ENCODE measurements around the gene MIOX.
A peak's percentile ranks its signal among the peaks of the same experiment; 100 is the strongest.

MIOX gene

GRCh38 chr22:50473855-50474671 is 12.6 kb upstream of the MIOX start:
- no peaks in the 10 kb centered on the region for H3K9me3 ChIP-seq
- H3K4me3 ChIP-seq = peak overlapping the region; percentile 60
- H3K27me3 ChIP-seq (ENCODE audit: low read depth) = no peaks in the 10 kb centered on the region
- peaks cover 11% of the 10 kb centered on the region for H3K36me3 ChIP-seq (replicated peaks)
- H3K4me1 ChIP-seq = peaks cover 12% of the 10 kb centered on the region
- DNase-seq (ENCODE audit: low spot score in 2 of 2) = peak in 1 of 2 experiments; percentile 38
- in situ Hi-C loops (cut with MboI; ENCODE audit: low sequenced_read_pairs) = no loop called here

GRCh38 chr22:50474710-50475651 is 11.7 kb upstream of the MIOX start, which contains the start of gene SBF1:
SBF1 (minus strand) TSS chr22:50475035; CDS start chr22:50474840, 195 bp downstream.
- in situ Hi-C loops (cut with MboI; ENCODE audit: low sequenced_read_pairs) = no loop called here
- H3K4me1 ChIP-seq = peaks cover 12% of the 10 kb centered on the region
- H3K9me3 ChIP-seq = no peaks in the 10 kb centered on the region
- H3K36me3 ChIP-seq (replicated peaks) = peaks cover 11% of the 10 kb centered on the region
- H3K27me3 ChIP-seq (ENCODE audit: low read depth) = no peaks in the 10 kb centered on the region
- DNase-seq (ENCODE audit: low spot score in 2 of 2) = peak; percentile 83 to 93
- H3K4me3 ChIP-seq = peak within 1 kb of the TSS; percentile 60

GRCh38 chr22:50475652-50476002 is 11.0 kb upstream of the MIOX start:
- DNase-seq (ENCODE audit: low spot score in 2 of 2) = no peak
- peaks cover 11% of the 10 kb centered on the region for H3K36me3 ChIP-seq (replicated peaks)
- no peaks in the 10 kb centered on the region for H3K27me3 ChIP-seq (ENCODE audit: low read depth)
- H3K4me1 ChIP-seq = peaks cover 12% of the 10 kb centered on the region
- no peaks in the 10 kb centered on the region for H3K9me3 ChIP-seq
- H3K4me3 ChIP-seq = peak overlapping the region; percentile 44
- in situ Hi-C loops (cut with MboI; ENCODE audit: low sequenced_read_pairs) = no loop called here

GRCh38 chr22:50476868-50477267 is 9.8 kb upstream of the MIOX start:
- DNase-seq (ENCODE audit: low spot score in 2 of 2) = no peak
- Histone ChIP-seq H3K4me3 (no peak overlapping the region), H3K36me3 (replicated peaks) (peaks cover 11% of the 10 kb centered on the region), H3K27me3 (ENCODE audit: low read depth) (no peaks in the 10 kb centered on the region), H3K9me3 (no peaks in the 10 kb centered on the region), H3K4me1 (peaks cover 12% of the 10 kb centered on the region)
- in situ Hi-C loops (cut with MboI; ENCODE audit: low sequenced_read_pairs) = no loop called here

GRCh38 chr22:50477923-50478322 is 8.7 kb upstream of the MIOX start:
- Histone ChIP-seq H3K4me3 (no peak overlapping the region), H3K36me3 (replicated peaks) (peaks cover 5% of the 10 kb centered on the region; the same call in 1 of the 2 replicates), H3K9me3 (no peaks in the 10 kb centered on the region), H3K27me3 (ENCODE audit: low read depth) (no peaks in the 10 kb centered on the region), H3K4me1 (peaks cover 12% of the 10 kb centered on the region)
- no peak for DNase-seq (ENCODE audit: low spot score in 2 of 2)
- in situ Hi-C loops (cut with MboI; ENCODE audit: low sequenced_read_pairs) = no loop called here

GRCh38 chr22:50479721-50480120 is 6.9 kb upstream of the MIOX start:
- no peaks in the 10 kb centered on the region for H3K9me3 ChIP-seq
- H3K4me3 ChIP-seq = no peak overlapping the region
- no peak for DNase-seq (ENCODE audit: low spot score in 2 of 2)
- H3K36me3 ChIP-seq (replicated peaks) = no peaks in the 10 kb centered on the region; the same call in 1 of the 2 replicates
- in situ Hi-C loops (cut with MboI; ENCODE audit: low sequenced_read_pairs) = no loop called here
- H3K4me1 ChIP-seq = peaks cover 4% of the 10 kb centered on the region
- no peaks in the 10 kb centered on the region for H3K27me3 ChIP-seq (ENCODE audit: low read depth)

- H3K27me3 ChIP-seq (ENCODE audit: low read depth) = no peaks in the 10 kb centered on the region
- H3K4me1 ChIP-seq = no peaks in the 10 kb centered on the region
- no peaks in the 10 kb centered on the region; the same call in 1 of the 2 replicates for H3K36me3 ChIP-seq (replicated peaks)
- in situ Hi-C loops (cut with MboI; ENCODE audit: low sequenced_read_pairs) = no loop called here
- H3K4me3 ChIP-seq = peak overlapping the region; percentile 60
- no peak for DNase-seq (ENCODE audit: low spot score in 2 of 2)
- no peaks in the 10 kb centered on the region for H3K9me3 ChIP-seq
Observed at GRCh38 chr22:50481045-50481439, 5.6 kb upstream of the MIOX start.

GRCh38 chr22:50481440-50482106 is 5.1 kb upstream of the MIOX start, which contains the start of gene ADM2:
ADM2 (plus strand) TSS chr22:50481543; CDS start chr22:50481848, 305 bp downstream.
- DNase-seq (ENCODE audit: low spot score in 2 of 2) = peak; percentile 19 to 79
- H3K4me3 ChIP-seq = peak within 1 kb of the TSS; percentile 60
- no peaks in the 10 kb centered on the region; the same call in 1 of the 2 replicates for H3K36me3 ChIP-seq (replicated peaks)
- H3K9me3 ChIP-seq = no peaks in the 10 kb centered on the region
- H3K4me1 ChIP-seq = no peaks in the 10 kb centered on the region
- in situ Hi-C loops (cut with MboI; ENCODE audit: low sequenced_read_pairs) = no loop called here
- no peaks in the 10 kb centered on the region for H3K27me3 ChIP-seq (ENCODE audit: low read depth)

GRCh38 chr22:50482107-50483074 is 4.3 kb upstream of the MIOX start:
- Histone ChIP-seq H3K27me3 (ENCODE audit: low read depth) (no peaks in the 10 kb centered on the region), H3K4me1 (no peaks in the 10 kb centered on the region), H3K4me3 (peak overlapping the region; percentile 60), H3K36me3 (replicated peaks) (no peaks in the 10 kb centered on the region; the same call in 1 of the 2 replicates), H3K9me3 (no peaks in the 10 kb centered on the region)
- in situ Hi-C loops (cut with MboI; ENCODE audit: low sequenced_read_pairs) = no loop called here
- DNase-seq (ENCODE audit: low spot score in 2 of 2) = no peak

GRCh38 chr22:50483106-50483505 is 3.6 kb upstream of the MIOX start:
- Histone ChIP-seq H3K4me1 (no peaks in the 10 kb centered on the region), H3K9me3 (no peaks in the 10 kb centered on the region), H3K4me3 (no peak overlapping the region), H3K27me3 (ENCODE audit: low read depth) (no peaks in the 10 kb centered on the region), H3K36me3 (replicated peaks) (no peaks in the 10 kb centered on the region; the same call in 1 of the 2 replicates)
- in situ Hi-C loops (cut with MboI; ENCODE audit: low sequenced_read_pairs) = no loop called here
- no peak for DNase-seq (ENCODE audit: low spot score in 2 of 2)

GRCh38 chr22:50483556-50483955 is 3.1 kb upstream of the MIOX start:
- H3K36me3 ChIP-seq (replicated peaks) = no peaks in the 10 kb centered on the region; the same call in 1 of the 2 replicates
- no peak for DNase-seq (ENCODE audit: low spot score in 2 of 2)

GRCh38 chr22:50483977-50484853 is 2.4 kb upstream of the MIOX start:
- H3K9me3 ChIP-seq = no peaks in the 10 kb centered on the region
- H3K4me3 ChIP-seq = no peak overlapping the region
- DNase-seq (ENCODE audit: low spot score in 2 of 2) = no peak
- no peaks in the 10 kb centered on the region; the same call in 1 of the 2 replicates for H3K36me3 ChIP-seq (replicated peaks)
- H3K4me1 ChIP-seq = no peaks in the 10 kb centered on the region
- no peaks in the 10 kb centered on the region for H3K27me3 ChIP-seq (ENCODE audit: low read depth)
- in situ Hi-C loops (cut with MboI; ENCODE audit: low sequenced_read_pairs) = no loop called here

More at GRCh38 chr22:50483556-50483955, 3.1 kb upstream of the MIOX start:
- in situ Hi-C loops (cut with MboI; ENCODE audit: low sequenced_read_pairs) = no loop called here
- Histone ChIP-seq H3K9me3 (no peaks in the 10 kb centered on the region), H3K27me3 (ENCODE audit: low read depth) (no peaks in the 10 kb centered on the region), H3K4me3 (no peak overlapping the region), H3K4me1 (no peaks in the 10 kb centered on the region)

Measured in HAP-1 (cell line).